Mucosa of rectum (tissue), 2 donors: ENCODE results near the gene SLC25A51.

Source experiments
- H3K27ac ChIP-seq, 2 donors: one replicate each; pipeline ENCODE4 v1.7.0; 2013; ENCODE audit warnings: inconsistent platforms in 2 of 2, low read depth in 2 of 2, low read length in 2 of 2
- H3K27me3 ChIP-seq, 2 donors: one replicate each; pipeline ENCODE4 v1.7.0; 2013; ENCODE audit warnings: low read length in 2 of 2; ENCODE audit not compliant: control insufficient read depth in 2 of 2, insufficient read depth in 2 of 2
- H3K36me3 ChIP-seq, 2 donors: one replicate each; pipeline ENCODE4 v1.7.0; 2013; ENCODE audit warnings: low read length in 2 of 2; ENCODE audit not compliant: control insufficient read depth in 2 of 2, insufficient read depth in 2 of 2
- H3K4me1 ChIP-seq, 2 donors: one replicate each; pipeline ENCODE4 v1.7.0; 2013; ENCODE audit warnings: low read length in 2 of 2, mild to moderate bottlenecking in 1 of 2; ENCODE audit not compliant: control insufficient read depth in 2 of 2, insufficient read depth in 2 of 2
- H3K4me3 ChIP-seq, 2 donors: one replicate each; pipeline ENCODE4 v1.7.0; 2013; ENCODE audit warnings: low read length in 2 of 2
- H3K9ac ChIP-seq, 2 donors: one replicate each; pipeline ENCODE4 v1.7.0; 2013; ENCODE audit warnings: low read length in 2 of 2, low read depth in 1 of 2, mild to moderate bottlenecking in 1 of 2
- H3K9me3 ChIP-seq, 2 donors: one replicate each; pipeline ENCODE4 v1.7.0; 2013; ENCODE audit warnings: low read length in 2 of 2; ENCODE audit not compliant: control insufficient read depth in 2 of 2
- donor health status: healthy.
- donor health status: Normal muscosa, but diverticular disease.

The SLC25A51 gene

DNA sequence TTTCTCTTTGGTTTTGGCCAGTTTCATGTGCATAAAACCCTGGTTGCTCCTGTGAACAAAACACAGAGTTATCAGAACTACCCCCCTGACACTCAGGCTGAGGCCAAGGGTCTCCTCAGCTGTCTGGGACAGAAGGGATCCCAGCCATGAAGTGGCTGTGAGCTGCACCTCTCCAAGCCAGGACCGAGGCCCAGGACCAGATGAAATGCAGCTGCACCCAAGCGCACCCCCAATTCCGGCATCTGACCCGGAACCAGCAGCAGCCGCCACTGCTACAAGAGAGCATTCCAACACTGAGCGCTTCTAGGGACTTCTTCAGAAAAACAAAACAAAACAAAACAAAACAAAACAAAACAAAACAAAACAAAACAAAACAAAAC lies 16.0 kb upstream of the SLC25A51 start:
- H3K4me1 ChIP-seq: no peaks in the 10 kb centered on the region

DNA sequence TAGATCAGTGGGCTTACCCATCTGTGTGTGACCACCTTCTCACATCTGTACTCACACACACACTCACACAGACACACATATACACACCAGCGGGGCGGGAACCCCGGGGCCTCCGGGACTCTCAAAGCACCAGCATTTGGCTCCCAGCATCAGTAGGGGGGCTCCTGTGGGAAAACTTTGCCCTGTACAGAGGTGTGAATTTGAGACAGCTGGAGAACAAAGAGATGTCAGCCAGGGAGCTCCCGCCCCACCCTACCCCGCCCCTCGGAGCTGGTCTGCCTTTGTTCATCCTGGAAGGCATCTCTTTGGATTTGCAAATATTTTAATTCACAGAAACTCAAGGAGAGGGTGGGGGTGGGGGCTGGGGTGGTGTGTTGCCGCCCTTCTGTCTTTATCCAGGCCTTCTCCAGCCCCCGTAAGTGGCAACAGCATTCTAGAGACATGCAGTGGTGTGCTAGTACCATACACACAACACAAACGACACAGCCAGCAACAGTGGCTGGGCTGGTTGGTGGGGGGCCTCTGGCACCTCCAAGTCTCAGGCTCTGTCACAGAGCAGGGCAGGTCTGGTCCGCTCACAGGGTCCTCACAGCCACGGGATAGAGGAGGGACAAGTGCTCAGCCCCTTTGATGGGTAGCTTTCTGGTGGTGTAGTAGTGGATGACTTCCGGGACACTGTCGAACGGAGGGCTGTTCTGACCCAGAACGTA lies 15.5 kb upstream of the SLC25A51 start:
- no peak overlapping the region for H3K9ac ChIP-seq
- H3K27me3 ChIP-seq: no peaks in the 10 kb centered on the region
- H3K36me3 ChIP-seq: peaks cover 6 to 14% of the 10 kb centered on the region in 2 donors
- no peak overlapping the region for H3K4me3 ChIP-seq
- H3K9me3 ChIP-seq: no peaks in the 10 kb centered on the region
- no peaks in the 10 kb centered on the region for H3K4me1 ChIP-seq
- no peak overlapping the region for H3K27ac ChIP-seq

More for the DNA sequence above, 16.0 kb upstream of the SLC25A51 start:
- Histone ChIP-seq H3K27me3 (no peaks in the 10 kb centered on the region), H3K27ac (no peak overlapping the region), H3K9ac (no peak overlapping the region), H3K36me3 (peaks cover 6 to 14% of the 10 kb centered on the region in 2 donors), H3K4me3 (no peak overlapping the region), H3K9me3 (no peaks in the 10 kb centered on the region)

DNA sequence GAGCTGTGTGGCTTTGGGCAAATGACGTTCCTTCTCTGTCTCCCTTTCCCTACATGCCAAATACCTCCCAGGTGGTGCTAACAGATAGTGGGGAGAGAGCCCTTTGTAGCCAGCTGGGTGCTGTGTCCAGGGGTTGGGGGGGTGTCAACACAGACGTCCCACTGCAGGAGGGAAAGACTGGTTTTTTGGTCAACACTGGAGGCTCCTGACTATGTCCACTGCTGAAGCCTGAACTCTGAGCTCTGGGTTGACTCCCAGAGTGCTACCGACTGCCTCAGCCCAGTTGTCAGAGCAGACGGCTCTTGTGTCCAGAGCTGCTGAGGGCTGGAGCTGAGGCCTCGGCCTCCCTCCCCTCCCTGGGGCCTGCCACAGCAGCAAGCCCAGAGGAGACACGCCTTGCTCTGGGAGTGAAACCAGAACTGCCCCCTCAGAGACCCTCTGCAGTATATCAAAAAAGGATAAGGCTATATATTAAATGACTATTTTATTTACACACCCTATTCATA lies 14.8 kb upstream of the SLC25A51 start:
- H3K4me1 ChIP-seq: no peaks in the 10 kb centered on the region
- no peaks in the 10 kb centered on the region for H3K9me3 ChIP-seq
- H3K4me3 ChIP-seq: no peak overlapping the region
- H3K27ac ChIP-seq: no peak overlapping the region
- H3K27me3 ChIP-seq: no peaks in the 10 kb centered on the region
- H3K36me3 ChIP-seq: peaks cover 6 to 14% of the 10 kb centered on the region in 2 donors
- no peak overlapping the region for H3K9ac ChIP-seq

DNA sequence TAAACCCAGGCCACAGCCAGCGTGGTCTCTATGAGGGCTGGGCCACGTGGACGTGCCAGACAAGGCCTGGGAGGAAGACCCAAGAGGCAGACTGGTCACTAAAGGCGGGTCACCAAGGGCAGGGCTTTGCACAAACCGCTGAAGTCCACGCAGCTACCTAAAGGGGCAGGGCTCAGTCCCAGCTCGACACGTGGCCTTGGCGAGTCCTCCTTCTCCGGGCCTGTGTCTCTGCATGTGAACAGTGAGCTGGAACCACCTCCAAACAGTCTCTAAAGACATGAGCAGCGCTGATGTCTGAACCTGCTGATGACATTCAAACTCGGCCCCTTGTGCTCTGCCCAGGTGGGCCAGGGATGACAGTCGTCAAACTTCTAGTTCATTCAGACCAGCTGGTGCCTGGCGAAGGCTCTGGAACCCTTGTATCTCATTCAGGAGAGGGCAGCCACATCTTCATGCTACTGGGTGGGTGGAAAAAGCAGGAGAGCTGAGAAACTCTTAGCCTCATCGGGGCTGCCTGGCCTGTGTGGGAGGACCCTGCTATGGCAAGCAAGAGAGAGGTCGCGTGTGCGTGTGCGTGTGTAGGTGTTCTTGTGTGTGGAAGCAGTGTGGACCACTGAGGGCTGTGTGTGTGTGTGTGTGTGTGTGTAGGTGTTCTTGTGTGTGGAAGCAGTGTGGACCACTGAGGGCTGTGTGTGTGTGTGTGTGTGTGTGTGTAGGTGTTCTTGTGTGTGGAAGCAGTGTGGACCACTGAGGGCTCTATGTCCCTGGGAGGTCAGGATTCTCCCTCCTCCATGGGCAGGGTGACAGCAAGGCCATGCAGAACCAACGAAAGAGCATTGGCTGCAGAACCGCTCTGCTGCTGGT lies 14.1 kb upstream of the SLC25A51 start:
- H3K36me3 ChIP-seq: peaks cover 6 to 14% of the 10 kb centered on the region in 2 donors
- no peaks in the 10 kb centered on the region for H3K9me3 ChIP-seq
- H3K9ac ChIP-seq: no peak overlapping the region
- H3K27ac ChIP-seq: no peak overlapping the region
- no peaks in the 10 kb centered on the region for H3K4me1 ChIP-seq
- H3K4me3 ChIP-seq: no peak overlapping the region
- H3K27me3 ChIP-seq: no peaks in the 10 kb centered on the region

DNA sequence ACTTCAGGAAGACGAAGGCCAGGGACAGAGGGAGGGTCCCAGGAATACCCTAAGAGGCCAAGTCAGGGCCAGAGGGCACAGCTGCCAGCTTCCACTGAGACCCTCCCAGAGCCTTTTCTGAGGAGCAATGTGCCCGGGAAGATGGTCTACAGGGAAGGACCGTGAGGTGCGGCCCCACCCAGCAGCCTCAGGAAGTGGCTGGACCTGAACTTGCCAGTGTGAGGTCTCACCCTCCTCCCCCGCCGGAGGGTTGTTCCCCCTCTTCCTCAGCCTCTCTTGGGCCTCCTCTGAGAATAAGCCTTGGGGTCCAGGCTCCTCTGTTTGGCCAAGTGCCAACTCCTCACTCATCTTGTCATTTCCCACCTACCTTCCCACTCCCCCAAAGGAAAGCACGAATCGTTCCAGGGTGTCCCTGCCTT lies 13.4 kb upstream of the SLC25A51 start:
- no peaks in the 10 kb centered on the region for H3K27me3 ChIP-seq
- no peak overlapping the region for H3K27ac ChIP-seq
- no peaks in the 10 kb centered on the region for H3K9me3 ChIP-seq
- H3K36me3 ChIP-seq: peaks cover 6 to 14% of the 10 kb centered on the region in 2 donors
- H3K9ac ChIP-seq: no peak overlapping the region
- H3K4me3 ChIP-seq: no peak overlapping the region
- H3K4me1 ChIP-seq: no peaks in the 10 kb centered on the region

DNA sequence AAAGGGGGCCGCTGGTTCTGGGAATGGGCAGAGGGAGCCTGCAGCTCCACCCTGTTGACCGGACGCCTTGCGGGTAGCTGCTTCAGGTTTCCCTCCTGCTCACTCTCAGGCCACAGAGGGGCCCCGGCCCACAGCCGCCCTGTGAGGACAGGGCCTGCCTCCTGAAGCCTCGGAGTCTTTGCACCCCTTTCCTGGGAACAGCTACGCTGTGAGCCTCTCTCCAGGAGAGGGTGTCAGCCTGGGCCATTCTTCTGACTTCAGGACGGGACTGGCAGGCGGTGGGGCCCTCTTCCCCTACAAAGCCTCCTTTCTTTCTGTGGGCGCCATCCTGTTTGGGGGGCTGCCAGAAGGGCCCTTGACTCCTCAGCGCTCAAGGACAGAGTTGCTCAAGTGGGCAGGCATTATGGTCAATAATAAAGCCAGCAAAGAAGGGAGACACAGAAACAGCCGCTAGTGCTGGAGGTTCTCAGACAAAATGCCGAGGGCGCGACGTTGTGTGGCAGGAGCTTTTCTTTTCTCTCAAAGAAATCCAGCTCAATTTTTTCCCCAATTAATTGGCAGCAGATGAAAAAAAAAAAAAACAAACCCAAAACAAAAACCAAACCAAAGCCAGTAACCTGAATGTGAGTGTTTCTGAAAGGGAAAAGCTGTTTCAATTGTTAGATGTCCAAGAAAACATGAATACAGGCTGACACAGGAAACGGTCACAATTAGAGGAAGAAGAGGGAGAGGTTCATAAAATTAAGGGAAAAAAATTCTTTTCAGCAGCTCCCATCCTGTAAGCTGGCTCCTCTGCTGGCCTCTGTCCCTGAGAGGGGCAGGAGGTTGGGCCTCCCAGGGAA lies 12.8 kb upstream of the SLC25A51 start:
- no peaks in the 10 kb centered on the region for H3K27me3 ChIP-seq
- peaks cover 6 to 14% of the 10 kb centered on the region in 2 donors for H3K36me3 ChIP-seq
- no peaks in the 10 kb centered on the region for H3K9me3 ChIP-seq
- H3K9ac ChIP-seq: no peak overlapping the region
- H3K27ac ChIP-seq: no peak overlapping the region
- no peaks in the 10 kb centered on the region for H3K4me1 ChIP-seq
- H3K4me3 ChIP-seq: no peak overlapping the region

DNA sequence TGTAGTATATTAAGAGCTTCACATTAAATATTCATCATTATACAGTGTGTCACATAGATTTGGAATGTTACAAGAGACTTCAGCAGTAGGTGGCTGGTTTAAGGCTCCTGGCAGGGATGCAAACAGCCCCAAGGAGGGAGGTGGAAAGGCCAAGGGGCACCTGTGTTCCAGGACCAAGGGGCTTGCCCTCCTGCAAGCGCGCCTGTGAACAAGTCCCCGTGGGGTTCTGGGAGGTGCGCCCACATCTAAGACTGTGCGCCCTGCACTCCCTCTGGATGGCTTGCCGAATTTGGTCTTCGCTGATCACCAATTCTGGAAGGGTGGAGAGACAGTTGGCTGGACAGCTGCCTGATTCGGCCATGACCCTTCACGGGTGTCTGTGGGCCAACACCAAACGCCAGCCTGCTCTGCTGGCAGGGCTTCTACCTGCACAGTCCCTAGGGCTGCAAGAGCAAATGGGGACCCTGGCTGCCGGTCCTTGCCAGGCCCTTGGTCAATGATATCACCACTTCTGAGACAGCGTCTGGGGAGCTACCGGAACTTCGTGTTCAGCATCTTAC lies 12.1 kb upstream of the SLC25A51 start:
- Histone ChIP-seq H3K9ac (no peak overlapping the region), H3K36me3 (peaks cover 6 to 14% of the 10 kb centered on the region in 2 donors), H3K9me3 (no peaks in the 10 kb centered on the region), H3K4me3 (no peak overlapping the region), H3K4me1 (no peaks in the 10 kb centered on the region), H3K27me3 (no peaks in the 10 kb centered on the region), H3K27ac (no peak overlapping the region)

DNA sequence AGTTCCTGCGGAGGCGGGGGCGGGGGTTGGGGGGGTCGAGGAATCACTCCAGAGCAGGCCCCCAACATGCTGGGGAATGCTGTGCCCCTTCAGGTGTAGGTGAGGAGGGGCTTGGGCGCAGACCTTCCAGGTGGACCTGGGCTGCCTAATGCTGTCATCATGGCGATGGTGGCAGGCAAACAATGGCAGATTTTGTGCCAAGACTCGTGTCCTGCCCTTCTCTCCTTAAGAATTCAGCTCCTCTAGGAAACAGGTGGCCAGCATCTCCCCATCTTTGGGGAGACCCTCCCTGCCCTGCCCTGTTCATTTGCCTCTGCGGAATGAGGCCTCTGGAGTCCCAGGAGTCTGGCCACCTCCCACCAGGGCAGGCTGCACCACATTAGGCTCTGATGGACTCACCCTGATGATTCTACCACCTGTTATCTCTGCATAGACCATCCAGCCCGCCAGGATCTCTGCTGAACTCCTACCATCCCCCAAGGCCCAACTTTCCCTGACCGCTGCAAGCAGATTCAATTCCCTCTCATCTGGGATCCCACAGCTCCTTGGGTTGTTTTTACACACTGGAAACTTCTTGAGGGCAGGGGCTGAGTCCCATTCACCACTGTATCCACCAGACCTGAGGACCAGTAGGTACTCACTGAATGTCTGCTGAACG lies 10.9 kb upstream of the SLC25A51 start:
- Histone ChIP-seq H3K9me3 (no peaks in the 10 kb centered on the region), H3K27ac (no peak overlapping the region), H3K9ac (no peak overlapping the region), H3K27me3 (no peaks in the 10 kb centered on the region), H3K4me1 (no peaks in the 10 kb centered on the region), H3K4me3 (no peak overlapping the region), H3K36me3 (peaks cover 6 to 14% of the 10 kb centered on the region in 2 donors)

- peaks cover 6 to 11% of the 10 kb centered on the region in 2 donors for H3K36me3 ChIP-seq
- H3K9me3 ChIP-seq: no peaks in the 10 kb centered on the region
- no peak overlapping the region for H3K27ac ChIP-seq
- no peaks in the 10 kb centered on the region for H3K27me3 ChIP-seq
- no peak overlapping the region for H3K9ac ChIP-seq
- no peak overlapping the region for H3K4me3 ChIP-seq
- no peaks in the 10 kb centered on the region for H3K4me1 ChIP-seq
These were observed 10.2 kb upstream of the SLC25A51 start for GRCh38 chr9:37914154-37914551.
